ENCODE results near the gene APOC3.
"Not testable (repeated sequence)": the region's sequence is repeated elsewhere in the genome, so short reads cannot be mapped to it uniquely, and the experiment has no call there.

Gene APOC3

DNA sequence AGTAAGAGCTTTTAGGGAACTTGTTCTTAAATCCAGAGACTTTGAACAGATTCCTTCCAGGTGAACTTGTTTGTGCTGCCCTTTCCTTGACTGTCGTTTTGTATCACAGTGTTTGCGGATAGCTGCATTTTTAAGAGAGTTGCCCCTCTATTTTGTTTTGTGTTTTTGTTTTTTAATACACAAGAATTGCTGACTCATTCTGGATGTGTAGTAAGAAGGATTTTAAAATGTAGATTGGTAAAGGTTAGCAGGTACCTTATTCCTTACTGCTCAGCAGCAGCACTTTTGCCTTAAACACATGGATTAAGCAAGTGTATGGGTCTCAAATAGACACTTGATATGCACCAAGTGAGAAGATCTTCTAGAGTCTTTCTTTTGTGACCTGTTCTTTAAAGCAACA lies 29.1 kb upstream of the APOC3 start:
- H3K4me3 ChIP-seq (ENCODE audit: low read depth, low read length) = no peak overlapping the region
- no peak for DNase-seq (ENCODE audit: low read depth)

GRCh38 chr11:116801662-116802061 lies 28.0 kb upstream of the APOC3 start:
- not testable (repeated sequence) for DNase-seq (ENCODE audit: low read depth); H3K4me3 ChIP-seq (ENCODE audit: low read depth, low read length)

- no peak for DNase-seq (ENCODE audit: low read depth)
- no peak overlapping the region for H3K4me3 ChIP-seq (ENCODE audit: low read depth, low read length)
Measured at GRCh38 chr11:116804001-116804400, 25.7 kb upstream of the APOC3 start.

- DNase-seq (ENCODE audit: low read depth) = no peak
- H3K4me3 ChIP-seq (ENCODE audit: low read depth, low read length) = no peak overlapping the region
Measured at GRCh38 chr11:116807601-116808261, 22.0 kb upstream of the APOC3 start.

DNA sequence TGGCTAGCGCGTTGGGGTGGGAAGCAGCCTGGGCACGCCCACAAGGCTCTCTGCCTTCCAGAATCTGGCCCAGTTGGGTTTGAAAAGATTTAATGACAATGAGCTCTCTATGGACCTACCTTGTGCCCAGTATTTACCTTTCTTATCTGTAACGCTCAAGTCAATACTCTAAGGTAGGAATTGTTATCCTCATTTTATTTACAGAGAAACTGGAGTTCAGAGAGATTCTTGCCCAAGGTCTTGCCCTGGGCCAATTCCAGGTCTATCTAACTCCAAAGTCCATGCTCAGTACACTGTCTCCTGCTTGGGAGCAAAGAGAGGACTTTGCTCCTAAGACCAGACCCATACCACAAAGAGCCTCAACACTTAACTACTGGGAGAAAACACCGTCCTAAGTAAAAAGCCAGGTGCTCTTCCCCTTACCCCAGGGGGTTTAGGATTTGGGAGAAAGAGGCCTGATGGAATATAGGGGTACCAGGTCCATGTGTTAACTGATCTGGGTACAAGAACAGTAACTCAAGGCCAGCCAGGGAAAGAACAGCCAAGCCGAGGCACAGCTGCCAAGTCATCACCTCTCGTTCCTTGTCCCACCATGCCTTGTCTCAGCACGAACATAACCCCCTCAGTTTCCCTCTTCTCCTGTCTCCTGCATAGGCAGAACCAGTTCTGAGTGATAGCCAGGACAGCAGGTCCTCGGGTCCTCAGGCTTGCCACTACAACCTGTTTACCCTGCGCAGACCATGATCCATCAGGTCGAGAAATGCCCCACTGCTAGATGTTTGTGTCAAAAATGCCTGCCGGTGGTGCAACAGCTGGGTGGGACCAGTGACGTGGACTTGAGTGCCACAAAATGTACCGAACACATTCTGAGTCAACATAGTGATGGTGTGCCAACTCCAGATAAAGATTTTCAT lies 21.2 kb upstream of the APOC3 start:
- peak; percentile 36 for DNase-seq (ENCODE audit: low read depth)
- H3K4me3 ChIP-seq (ENCODE audit: low read depth, low read length) = no peak overlapping the region

DNA sequence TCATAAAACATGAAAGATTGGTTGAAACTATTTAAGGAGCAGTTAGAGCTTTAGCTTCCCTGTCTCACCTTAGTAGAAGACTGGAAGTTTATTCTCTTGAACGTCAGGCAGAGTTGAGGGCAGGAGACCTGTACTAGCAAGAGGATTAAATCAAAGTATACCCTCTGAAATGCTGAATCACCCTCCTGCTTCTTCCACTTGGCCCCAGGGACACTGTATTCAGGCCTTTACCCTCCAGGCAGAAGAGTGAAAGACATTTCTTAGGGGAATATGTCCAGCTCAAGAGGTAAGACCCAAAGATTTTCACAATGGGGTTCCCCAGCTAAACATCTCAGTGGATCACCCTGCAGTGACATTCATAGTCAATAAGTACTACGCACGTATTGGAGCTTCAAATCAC lies 18.5 kb upstream of the APOC3 start:
- no peak for DNase-seq (ENCODE audit: low read depth)
- H3K4me3 ChIP-seq (ENCODE audit: low read depth, low read length) = no peak overlapping the region

GRCh38 chr11:116812109-116812508 lies 17.6 kb upstream of the APOC3 start:
- no peak for DNase-seq (ENCODE audit: low read depth)
- no peak overlapping the region for H3K4me3 ChIP-seq (ENCODE audit: low read depth, low read length)

DNA sequence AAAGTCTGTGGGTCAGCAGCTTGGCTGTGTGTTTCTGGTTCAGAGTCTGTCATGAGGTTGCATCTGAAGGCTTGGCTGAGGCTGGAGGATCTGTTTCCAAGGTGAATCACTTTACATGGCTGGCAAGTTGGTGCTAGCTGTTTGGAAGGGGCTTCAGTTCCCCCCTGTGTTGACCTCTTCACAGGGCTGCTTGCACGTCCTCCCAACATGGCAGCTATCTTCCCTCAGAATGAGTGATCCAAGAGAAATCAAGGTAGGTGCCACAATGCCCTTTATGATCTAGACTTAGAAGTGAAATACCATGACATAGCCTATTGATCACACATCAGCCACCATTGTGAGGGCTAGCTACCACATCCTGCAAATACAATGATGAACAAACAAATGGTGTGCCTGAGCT lies 16.5 kb upstream of the APOC3 start:
- H3K4me3 ChIP-seq (ENCODE audit: low read depth, low read length) = no peak overlapping the region
- DNase-seq (ENCODE audit: low read depth) = no peak

- H3K4me3 ChIP-seq (ENCODE audit: low read depth, low read length) = no peak overlapping the region
- DNase-seq (ENCODE audit: low read depth) = no peak
Measured at GRCh38 chr11:116813781-116814471, 15.8 kb upstream of the APOC3 start.

DNA sequence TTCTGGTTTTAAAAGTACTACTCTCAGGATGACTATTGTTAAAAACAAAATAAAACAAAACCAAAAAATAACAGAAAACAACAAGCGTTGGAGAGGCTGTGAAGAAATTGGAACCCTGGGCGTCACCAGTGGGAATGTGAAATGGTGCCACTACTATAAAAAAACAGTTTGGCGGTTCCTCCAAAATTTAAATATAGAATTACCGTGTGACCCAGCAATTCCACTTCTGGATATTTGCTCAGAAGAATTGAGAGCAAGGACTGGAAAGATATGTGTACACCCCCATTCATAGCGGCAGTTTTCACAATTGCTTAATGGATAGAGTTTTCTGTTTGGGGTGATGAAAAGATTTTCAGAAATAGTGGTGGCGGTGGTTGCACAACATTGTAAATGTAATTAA lies 15.2 kb upstream of the APOC3 start:
- H3K4me3 ChIP-seq (ENCODE audit: low read depth, low read length) = no peak overlapping the region
- no peak for DNase-seq (ENCODE audit: low read depth)

DNA sequence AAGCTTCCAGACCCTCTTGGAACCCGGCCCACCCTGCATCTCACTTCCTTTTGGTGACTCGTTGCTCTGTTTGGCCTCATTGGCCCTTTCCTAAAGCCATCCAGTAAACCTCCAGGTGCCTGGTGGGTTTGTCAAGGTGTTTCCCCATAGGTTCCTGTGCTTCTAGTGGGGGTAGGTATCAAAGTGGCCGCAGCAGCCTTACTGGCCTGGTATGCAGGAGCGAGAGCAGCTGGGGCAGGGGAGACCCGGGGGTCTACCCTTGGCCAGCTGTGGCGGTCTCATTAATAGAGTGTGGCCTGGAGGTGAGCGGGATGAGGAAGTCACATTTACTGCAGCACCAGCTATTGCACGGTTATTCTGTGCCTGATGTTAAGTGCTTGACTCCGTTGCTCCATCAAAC lies 10.7 kb upstream of the APOC3 start:
- no peak overlapping the region for H3K4me3 ChIP-seq (ENCODE audit: low read depth, low read length)
- DNase-seq (ENCODE audit: low read depth) = no peak

- no peak overlapping the region for H3K4me3 ChIP-seq (ENCODE audit: low read depth, low read length)
- no peak for DNase-seq (ENCODE audit: low read depth)
Measured at GRCh38 chr11:116821050-116821918, 8.4 kb upstream of the APOC3 start.

- no peak overlapping the region for H3K4me3 ChIP-seq (ENCODE audit: low read depth, low read length)
- DNase-seq (ENCODE audit: low read depth) = no peak
Measured at GRCh38 chr11:116822575-116822974, 7.1 kb upstream of the APOC3 start.

DNA sequence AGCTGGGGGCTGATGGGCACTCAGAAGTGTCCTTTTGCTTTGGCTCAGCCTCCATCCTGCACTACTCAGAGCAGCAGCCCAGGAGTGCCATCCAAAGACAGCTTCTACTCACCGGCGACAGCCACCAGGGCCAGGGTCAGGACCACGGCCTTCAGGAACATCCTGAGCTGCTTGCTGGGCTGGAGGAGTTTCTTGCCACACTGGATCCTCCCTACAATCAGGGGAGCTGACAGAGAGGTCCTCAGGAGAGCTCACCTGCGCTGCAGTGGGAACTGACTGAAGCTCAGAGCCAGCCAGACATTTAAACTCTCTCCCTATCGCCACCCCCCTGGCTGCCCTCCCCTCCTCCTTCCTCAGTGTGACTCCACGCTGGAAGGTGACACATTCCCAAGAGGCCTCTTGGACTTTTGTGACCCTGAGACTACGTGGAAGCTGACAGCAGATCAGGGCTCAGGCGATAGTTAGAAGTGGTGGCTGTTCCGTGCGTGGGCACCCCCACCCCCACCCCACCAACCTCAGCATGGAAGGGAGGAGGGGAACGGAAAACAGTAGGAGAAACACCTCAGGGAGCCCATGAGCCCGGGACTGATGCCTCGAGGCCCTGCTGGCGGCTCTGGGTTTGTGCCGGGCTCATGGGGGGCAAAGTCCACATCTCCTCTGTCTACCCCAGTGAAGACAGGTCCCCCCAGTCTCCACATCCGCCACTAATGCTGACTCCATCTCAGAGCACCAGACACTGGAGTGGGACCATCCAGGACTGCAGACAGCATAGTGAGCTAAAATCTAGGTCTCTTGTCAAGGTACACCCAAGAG lies 6.5 kb upstream of the APOC3 start, which contains the start of gene APOA4:
Gene APOA4, minus strand, starts transcription at position 274 of the 813 bp plus-strand sequence. Its CDS starts 113 bp downstream, at position 161.
- H3K4me3 ChIP-seq (ENCODE audit: low read depth, low read length) = no peak within 1 kb of the TSS
- DNase-seq (ENCODE audit: low read depth) = no peak

- no peak overlapping the region for H3K4me3 ChIP-seq (ENCODE audit: low read depth, low read length)
- no peak for DNase-seq (ENCODE audit: low read depth)
Measured at GRCh38 chr11:116825434-116825833, 4.3 kb upstream of the APOC3 start.

DNA sequence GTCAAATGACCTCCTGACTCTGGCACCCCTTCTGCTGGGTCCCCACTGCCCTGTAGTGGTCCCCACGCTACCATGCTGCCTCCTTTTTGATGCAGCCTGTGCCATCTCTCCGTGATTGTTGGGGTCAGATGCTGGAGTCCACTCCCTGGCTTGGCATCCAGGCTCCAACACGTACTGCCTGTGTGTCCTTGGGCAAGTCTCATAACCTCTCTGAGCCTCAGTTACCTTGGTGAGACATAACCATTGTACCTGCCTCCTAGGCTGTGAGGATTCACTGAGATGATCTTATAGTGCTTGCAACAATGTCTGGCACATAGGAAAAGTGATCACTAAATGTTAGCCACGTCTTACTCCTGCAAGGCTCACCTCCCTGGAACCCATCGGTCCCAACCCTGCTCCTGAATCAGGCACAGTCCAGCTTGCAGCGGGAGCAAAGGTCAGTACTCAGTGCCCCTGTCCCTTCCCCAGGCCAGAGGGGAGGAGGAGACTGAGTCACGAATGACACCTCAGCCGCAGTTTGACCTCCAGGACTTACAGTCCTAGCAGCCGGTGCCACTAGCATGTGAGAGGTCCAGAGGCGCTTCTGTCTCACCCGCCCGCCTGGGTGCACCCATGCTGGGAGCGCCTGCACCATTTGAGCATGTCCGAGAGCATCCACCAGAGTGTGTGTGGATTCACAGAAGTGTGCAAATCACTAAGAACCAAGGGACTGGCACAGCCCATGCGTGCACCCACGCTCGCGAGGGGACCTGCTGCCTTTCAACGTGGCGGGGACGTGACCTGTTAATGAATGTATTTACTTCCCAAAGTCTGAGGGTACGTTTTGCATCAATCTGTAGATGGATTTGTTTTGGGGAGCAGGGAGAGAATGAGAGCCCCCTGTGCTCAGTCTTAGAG lies 3.6 kb upstream of the APOC3 start:
- H3K4me3 ChIP-seq (ENCODE audit: low read depth, low read length) = no peak overlapping the region
- DNase-seq (ENCODE audit: low read depth) = no peak

DNA sequence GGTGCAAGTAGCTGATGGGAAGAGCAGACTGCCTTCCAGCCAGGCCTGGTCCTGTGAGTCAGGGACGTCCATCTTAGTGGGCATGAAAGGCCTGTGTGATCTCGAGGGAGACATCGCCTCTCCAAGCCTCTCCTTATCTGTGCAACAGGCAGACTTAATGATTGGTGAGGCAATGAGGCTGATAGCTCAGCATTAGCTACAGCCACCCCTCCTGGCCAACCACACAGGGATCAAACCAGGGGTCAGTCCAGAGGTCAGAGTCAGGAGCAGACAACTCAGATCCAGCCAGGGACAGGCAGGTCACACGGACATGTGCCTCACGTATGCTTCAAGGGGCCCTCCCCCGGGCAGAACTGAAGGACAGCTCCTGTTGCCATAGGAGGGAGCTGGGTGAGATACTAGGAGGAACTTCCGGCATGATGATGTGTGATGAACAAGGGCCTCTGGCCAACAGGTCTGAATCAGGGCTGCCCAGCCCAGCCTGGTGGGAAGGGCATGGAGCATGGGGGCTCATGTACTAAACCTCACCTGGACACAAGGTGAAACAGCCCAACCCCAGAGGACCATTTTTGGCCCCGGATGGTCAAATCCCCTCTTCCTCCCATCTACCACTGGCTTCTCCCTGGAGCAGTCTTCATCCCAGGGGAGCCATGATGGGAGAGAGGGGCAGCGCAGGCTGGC lies 2.8 kb upstream of the APOC3 start:
- no peak for DNase-seq (ENCODE audit: low read depth)
- no peak overlapping the region for H3K4me3 ChIP-seq (ENCODE audit: low read depth, low read length)

All from skeletal muscle cell (primary cell).